ENCODE results near the gene COX5B. TPM values are rescaled to one million over a fixed set of nuclear protein-coding genes. Genes with fewer than 3 reads are reported as not detected.

Gene COX5B
- total RNA-seq, 1 donor from 2014 or later: 142 TPM

GRCh38 chr2:97662386-97662894 is 16.6 kb downstream of the COX5B start:
- Mint-ChIP-seq H3K9me3 (no peaks in the 10 kb centered on the region), H3K27ac (ENCODE audit: unreplicated experiment) (peak overlapping the region; percentile 95), H3K27me3 (ENCODE audit: low read depth) (no peaks in the 10 kb centered on the region), H3K4me3 (peak overlapping the region; percentile 88), H3K36me3 (ENCODE audit: low read depth) (peaks cover 3% of the 10 kb centered on the region), H3K4me1 (peaks cover 32% of the 10 kb centered on the region)
- TF ChIP-seq CTCF (conservative IDR thresholded peaks at IDR 0.05): no peak
- no peak for DNase-seq (ENCODE audit: low read depth, low spot score)

GRCh38 chr2:97662895-97663625 is 17.2 kb downstream of the COX5B start:
- peak overlapping the region; percentile 95 for H3K27ac Mint-ChIP-seq (ENCODE audit: unreplicated experiment)
- no peaks in the 10 kb centered on the region for H3K9me3 Mint-ChIP-seq
- peaks cover 32% of the 10 kb centered on the region for H3K4me1 Mint-ChIP-seq
- H3K4me3 Mint-ChIP-seq: peak overlapping the region; percentile 88
- no peaks in the 10 kb centered on the region for H3K36me3 Mint-ChIP-seq (ENCODE audit: low read depth)
- peak; percentile 53 for DNase-seq (ENCODE audit: low read depth, low spot score)
- no peak for TF ChIP-seq CTCF (conservative IDR thresholded peaks at IDR 0.05)
- no peaks in the 10 kb centered on the region for H3K27me3 Mint-ChIP-seq (ENCODE audit: low read depth)

GRCh38 chr2:97663626-97663961 is 17.7 kb downstream of the COX5B start:
- TF ChIP-seq CTCF (conservative IDR thresholded peaks at IDR 0.05): no peak
- peaks cover 32% of the 10 kb centered on the region for H3K4me1 Mint-ChIP-seq
- no peak for DNase-seq (ENCODE audit: low read depth, low spot score)
- no peaks in the 10 kb centered on the region for H3K27me3 Mint-ChIP-seq (ENCODE audit: low read depth)
- no peak overlapping the region for H3K27ac Mint-ChIP-seq (ENCODE audit: unreplicated experiment)
- peak overlapping the region; percentile 88 for H3K4me3 Mint-ChIP-seq
- no peaks in the 10 kb centered on the region for H3K9me3 Mint-ChIP-seq
- H3K36me3 Mint-ChIP-seq (ENCODE audit: low read depth): no peaks in the 10 kb centered on the region

- Mint-ChIP-seq H3K4me1 (peaks cover 32% of the 10 kb centered on the region), H3K4me3 (peak within 1 kb of the TSS; percentile 91), H3K9me3 (no peaks in the 10 kb centered on the region), H3K36me3 (ENCODE audit: low read depth) (no peaks in the 10 kb centered on the region), H3K27ac (ENCODE audit: unreplicated experiment) (peak within 1 kb of the TSS; percentile 95), H3K27me3 (ENCODE audit: low read depth) (no peaks in the 10 kb centered on the region)
- peak; percentile 88 for DNase-seq (ENCODE audit: low read depth, low spot score)
- peak; percentile 83 for TF ChIP-seq CTCF (conservative IDR thresholded peaks at IDR 0.05)
Observed at GRCh38 chr2:97663962-97664635, 18.2 kb downstream of the COX5B start, which contains the start of gene ACTR1B. ACTR1B (minus strand) TSS chr2:97664044; CDS start chr2:97663890, 154 bp downstream.

GRCh38 chr2:97664636-97664970 is 18.7 kb downstream of the COX5B start:
- no peaks in the 10 kb centered on the region for H3K9me3 Mint-ChIP-seq
- peak overlapping the region; percentile 93 for H3K27ac Mint-ChIP-seq (ENCODE audit: unreplicated experiment)
- peak; percentile 24 for TF ChIP-seq CTCF (conservative IDR thresholded peaks at IDR 0.05)
- no peak for DNase-seq (ENCODE audit: low read depth, low spot score)
- H3K27me3 Mint-ChIP-seq (ENCODE audit: low read depth): no peaks in the 10 kb centered on the region
- H3K4me3 Mint-ChIP-seq: peak overlapping the region; percentile 91
- peaks cover 32% of the 10 kb centered on the region for H3K4me1 Mint-ChIP-seq
- H3K36me3 Mint-ChIP-seq (ENCODE audit: low read depth): no peaks in the 10 kb centered on the region

All from neural crest cell (in vitro differentiated cells).